ENCODE measurements around the gene PHACTR3. TPM values are rescaled to one million over a fixed set of nuclear protein-coding genes. Genes with fewer than 3 reads are reported as not detected.

The PHACTR3 gene
- total RNA-seq, 3 donors from 2014 or later, result 0.41 to 3.4 (median 1.1) TPM

- H3K36me3 ChIP-seq (ENCODE audit: low read depth), result no peaks in the 10 kb centered on the region
- no peaks in the 10 kb centered on the region for H3K4me1 ChIP-seq (ENCODE audit: low read depth)
- no peak for DNase-seq
- intact Hi-C loops (cut with DNase I, micrococcal nuclease), result no loop called here
- H3K4me3 ChIP-seq, result no peak overlapping the region
- no peak for ATAC-seq
- no peak for TF ChIP-seq CTCF (IDR thresholded peaks at IDR 0.05)
- no peaks in the 10 kb centered on the region for H3K9me3 ChIP-seq
These were observed 27.6 kb downstream of the PHACTR3 start for GRCh38 chr20:59631751-59632540.

- intact Hi-C loops (cut with DNase I, micrococcal nuclease), result no loop called here
- no peak overlapping the region for H3K4me3 ChIP-seq
- H3K4me1 ChIP-seq (ENCODE audit: low read depth), result no peaks in the 10 kb centered on the region
- DNase-seq (no peak), ATAC-seq (no peak)
- no peaks in the 10 kb centered on the region for H3K36me3 ChIP-seq (ENCODE audit: low read depth)
- TF ChIP-seq CTCF (IDR thresholded peaks at IDR 0.05), result no peak
- H3K9me3 ChIP-seq, result no peaks in the 10 kb centered on the region
These were observed 28.3 kb downstream of the PHACTR3 start for GRCh38 chr20:59632541-59633113.

GRCh38 chr20:59633656-59634251 lies 29.4 kb downstream of the PHACTR3 start:
- Histone ChIP-seq H3K36me3 (ENCODE audit: low read depth) (no peaks in the 10 kb centered on the region), H3K4me3 (no peak overlapping the region), H3K9me3 (no peaks in the 10 kb centered on the region), H3K4me1 (ENCODE audit: low read depth) (no peaks in the 10 kb centered on the region)
- ATAC-seq (no peak), DNase-seq (no peak)
- intact Hi-C loops (cut with DNase I, micrococcal nuclease), result no loop called here
- no peak for TF ChIP-seq CTCF (IDR thresholded peaks at IDR 0.05)

DNA sequence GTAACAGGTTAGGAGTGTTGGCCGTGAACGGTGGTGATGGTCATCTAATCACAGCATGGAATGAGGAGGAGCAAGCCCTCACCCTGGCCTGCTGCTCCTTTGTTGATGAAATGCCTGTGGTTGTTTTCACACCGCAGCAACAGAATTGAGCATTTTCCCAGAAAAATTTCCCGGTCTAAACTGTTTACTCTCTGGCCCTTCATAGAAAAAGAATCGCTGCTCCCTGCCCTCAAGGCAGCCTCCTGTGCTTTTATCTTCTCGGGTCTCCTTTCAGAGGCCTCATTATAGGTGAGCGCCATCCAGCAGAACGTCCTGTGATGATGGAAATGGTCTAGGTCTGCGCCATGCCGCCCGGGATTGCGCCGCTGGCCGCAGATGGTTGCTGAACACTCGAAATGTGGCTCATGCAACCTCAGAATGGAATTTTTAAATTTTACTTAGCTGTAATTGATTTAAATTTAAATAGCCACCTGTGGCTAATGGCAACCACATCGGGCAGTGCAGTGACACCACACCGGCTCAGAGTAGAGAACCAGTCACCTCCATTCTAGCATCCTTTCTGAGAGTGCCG lies 30.2 kb downstream of the PHACTR3 start:
- intact Hi-C loops (cut with DNase I, micrococcal nuclease), result no loop called here
- TF ChIP-seq CTCF (IDR thresholded peaks at IDR 0.05), result no peak
- H3K36me3 ChIP-seq (ENCODE audit: low read depth), result no peaks in the 10 kb centered on the region
- no peak for DNase-seq
- no peak for ATAC-seq
- no peaks in the 10 kb centered on the region for H3K9me3 ChIP-seq
- H3K4me1 ChIP-seq (ENCODE audit: low read depth), result no peaks in the 10 kb centered on the region
- H3K4me3 ChIP-seq, result no peak overlapping the region

DNA sequence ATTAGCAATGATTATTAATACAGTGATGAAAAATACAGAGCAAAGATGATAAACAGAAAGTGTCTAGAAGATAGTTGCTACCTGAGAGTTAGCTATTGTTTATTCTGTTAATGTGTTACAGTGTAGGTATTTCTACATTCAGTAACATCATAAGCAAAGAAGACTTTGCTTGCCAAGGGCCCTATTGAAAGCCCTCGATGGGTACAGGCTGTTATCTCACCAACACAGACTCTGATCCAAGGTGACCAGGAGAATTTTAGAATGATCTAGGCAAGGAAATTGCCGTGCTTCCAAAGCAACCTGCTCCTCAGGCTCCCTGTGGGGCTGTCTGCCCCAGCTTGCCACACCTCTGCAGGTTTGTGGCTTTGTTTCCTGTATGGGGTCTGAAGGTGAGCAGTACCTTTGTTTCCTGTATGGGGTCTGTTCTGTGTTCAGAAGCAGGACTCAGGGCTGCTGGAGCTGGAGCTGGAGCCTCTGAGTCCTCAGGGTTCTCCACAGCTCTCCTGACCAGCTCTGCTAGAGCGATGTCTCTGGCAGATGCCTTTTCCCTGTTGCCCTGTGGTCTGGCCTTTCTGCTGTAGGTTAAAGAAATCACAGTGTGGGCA lies 32.5 kb downstream of the PHACTR3 start:
- Histone ChIP-seq H3K4me1 (ENCODE audit: low read depth) (no peaks in the 10 kb centered on the region), H3K4me3 (no peak overlapping the region), H3K9me3 (no peaks in the 10 kb centered on the region), H3K36me3 (ENCODE audit: low read depth) (no peaks in the 10 kb centered on the region)
- ATAC-seq, result no peak
- DNase-seq, result no peak
- no peak for TF ChIP-seq CTCF (IDR thresholded peaks at IDR 0.05)
- intact Hi-C loops (cut with DNase I, micrococcal nuclease), result no loop called here
